Smooth muscle cell of the brain vasculature (primary cell): Measurements from ENCODE around the gene CDC42.
"Not testable (repeated sequence)": the region's sequence is repeated elsewhere in the genome, so short reads cannot be mapped to it uniquely, and the experiment has no call there.

Experiments used
- DNase-seq: peaks from one replicate; pipeline ENCODE4 v3.0.0-alpha.2; 2012; ENCODE audit warnings: low read depth, low spot score

The CDC42 gene

DNA sequence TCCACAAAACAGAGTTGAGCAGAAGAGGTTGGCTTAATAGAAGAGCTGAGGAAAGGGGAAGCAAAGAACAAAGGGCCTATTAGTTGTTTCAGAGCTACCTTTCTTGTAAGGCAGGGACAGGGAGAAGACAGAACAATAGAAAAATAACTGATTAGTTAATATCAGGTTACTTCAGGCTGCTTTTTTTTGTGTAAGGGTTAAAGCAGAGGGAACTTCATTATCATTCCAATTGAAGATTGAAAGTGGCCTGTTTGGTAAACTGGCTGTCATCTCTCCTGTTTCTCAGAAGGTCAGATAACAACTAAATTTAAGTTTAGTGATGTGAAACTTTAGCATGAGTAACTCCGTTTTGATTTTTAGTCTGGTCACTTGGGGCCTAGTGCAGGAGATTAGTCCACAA, 22.3 kb downstream of the CDC42 start:
- no peak for DNase-seq

DNA sequence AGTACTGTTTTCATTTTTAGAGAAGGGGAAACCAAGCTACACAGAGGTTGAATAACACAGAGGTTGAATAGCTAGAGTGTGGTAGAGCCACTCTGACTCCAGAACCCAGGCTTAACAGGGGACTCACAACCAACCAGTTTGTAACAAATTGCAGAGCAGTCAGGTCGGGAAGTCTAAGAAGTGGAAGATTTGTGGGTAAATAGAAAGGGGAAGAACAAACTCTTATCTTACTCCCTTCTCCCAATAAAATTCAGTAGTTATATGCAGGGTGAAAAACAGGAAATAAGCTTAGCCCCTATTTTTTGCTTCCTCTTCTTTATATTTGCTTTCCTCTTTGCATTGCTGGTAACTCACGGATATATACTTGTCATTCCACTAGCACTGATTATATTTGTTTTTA, 23.2 kb downstream of the CDC42 start:
- DNase-seq: no peak

DNA sequence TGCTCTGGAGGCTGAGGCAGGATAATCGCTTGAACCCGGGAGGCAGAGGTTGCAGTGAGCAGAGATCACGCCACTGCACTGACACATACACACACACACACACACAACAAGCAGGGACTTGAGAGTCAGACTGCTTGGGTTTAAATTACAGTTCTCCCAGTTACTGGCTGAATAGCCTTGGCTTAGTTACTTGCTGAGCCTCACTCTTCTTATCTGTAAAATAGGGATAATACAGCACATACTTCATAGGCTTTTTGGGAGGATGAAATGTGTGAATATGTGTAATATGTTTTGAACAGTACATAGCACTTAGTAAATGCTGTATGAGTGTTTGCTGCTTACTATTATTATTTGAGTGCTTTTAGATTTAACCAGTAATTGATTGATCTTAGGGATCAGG, 23.8 kb downstream of the CDC42 start:
- DNase-seq: no peak

DNA sequence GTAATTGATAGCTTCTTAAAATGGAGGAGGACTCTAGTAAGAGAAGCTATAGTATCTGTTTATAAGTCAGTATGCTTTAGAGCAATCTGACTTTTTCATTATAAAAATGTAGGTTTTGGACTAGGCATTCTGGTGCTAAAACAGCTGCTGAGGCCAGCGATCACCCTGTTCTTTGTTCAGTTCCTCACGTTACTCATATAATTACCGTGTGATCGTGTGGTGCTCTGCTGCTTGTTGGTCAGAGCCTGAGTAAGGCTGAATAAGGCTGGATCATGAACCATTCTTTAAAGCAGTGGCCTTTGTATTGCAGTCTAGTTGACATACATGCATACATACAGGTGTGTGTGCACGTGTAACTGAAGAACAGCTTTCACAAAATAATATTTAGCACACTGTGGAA, 25.2 kb downstream of the CDC42 start:
- no peak for DNase-seq

DNA sequence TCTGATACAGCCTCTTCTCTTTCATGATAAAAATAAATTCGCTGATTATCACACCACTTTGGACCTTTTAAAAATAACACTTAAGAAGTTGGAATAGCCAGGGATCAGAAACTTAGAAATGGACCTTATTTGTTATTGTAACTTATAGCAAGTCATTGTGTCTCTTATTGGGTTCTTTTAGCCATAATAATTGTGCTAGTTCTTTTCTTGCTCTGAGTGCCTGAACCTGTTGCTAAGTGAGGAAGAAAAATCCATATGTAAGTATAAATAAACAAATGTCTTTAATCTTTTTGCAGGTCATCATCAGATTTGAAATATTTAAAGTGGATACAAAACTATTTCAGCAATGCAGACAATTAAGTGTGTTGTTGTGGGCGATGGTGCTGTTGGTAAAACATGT, 25.6 kb downstream of the CDC42 start:
- DNase-seq: no peak

DNA sequence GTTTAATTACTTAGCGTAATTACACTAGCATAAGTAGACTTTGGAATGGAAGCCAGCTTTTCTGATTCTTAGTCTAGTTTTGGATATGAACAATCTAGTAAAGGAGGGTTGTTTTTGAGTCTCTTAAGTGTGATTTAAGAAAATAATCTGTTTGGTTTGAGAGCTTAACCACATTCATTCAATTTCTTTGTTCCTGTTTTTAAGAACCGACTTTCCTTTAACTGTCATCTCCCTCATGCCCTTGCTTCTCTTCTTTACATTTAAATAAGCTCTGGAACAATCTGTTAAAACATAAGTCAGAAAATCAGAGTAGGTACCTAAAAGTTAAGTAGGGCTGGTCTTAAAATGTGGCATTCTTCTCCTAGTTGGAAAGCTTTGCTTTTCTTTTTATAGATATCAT, 27.7 kb downstream of the CDC42 start:
- no peak for DNase-seq

DNA sequence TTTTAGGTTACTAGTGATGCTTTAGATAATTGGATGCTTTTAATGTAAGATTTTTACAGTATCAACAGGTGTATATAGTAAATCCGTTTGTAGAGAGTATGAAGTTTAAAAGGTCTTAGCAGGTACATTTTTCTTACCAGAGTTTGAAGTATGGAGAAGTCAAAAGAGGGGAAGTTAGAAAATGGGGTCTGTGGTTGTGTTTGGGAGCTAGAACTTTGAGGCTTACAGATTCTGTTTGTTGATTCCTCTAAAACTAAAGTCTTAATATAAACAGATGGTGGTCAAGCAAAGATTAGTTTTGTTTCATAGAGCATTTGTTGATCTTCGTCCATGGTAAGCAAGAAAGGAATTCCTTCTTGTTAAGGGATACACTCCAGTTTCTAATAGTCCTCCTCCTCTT, 35.8 kb downstream of the CDC42 start:
- no peak for DNase-seq

DNA sequence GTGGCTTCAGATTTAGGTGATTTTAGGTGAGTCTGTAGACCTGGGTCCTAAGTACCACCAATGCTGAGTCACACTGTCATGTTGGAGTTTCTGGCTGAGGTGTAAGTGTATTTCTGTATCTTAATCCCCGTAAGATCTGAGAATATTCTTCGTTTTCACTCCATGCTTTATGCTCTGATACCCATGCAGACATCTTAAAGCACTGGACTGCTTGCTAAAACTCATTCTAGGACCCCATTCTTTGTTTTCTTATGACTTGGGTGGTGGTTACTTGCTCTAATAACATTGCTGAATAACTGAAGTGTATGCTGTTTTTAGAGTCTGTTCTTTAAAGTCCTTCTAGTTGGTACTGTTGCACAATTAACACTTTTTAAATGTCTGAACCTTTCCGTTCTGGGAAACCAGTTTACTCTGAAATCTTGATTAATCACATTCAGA, 36.6 kb downstream of the CDC42 start:
- DNase-seq: no peak

DNA sequence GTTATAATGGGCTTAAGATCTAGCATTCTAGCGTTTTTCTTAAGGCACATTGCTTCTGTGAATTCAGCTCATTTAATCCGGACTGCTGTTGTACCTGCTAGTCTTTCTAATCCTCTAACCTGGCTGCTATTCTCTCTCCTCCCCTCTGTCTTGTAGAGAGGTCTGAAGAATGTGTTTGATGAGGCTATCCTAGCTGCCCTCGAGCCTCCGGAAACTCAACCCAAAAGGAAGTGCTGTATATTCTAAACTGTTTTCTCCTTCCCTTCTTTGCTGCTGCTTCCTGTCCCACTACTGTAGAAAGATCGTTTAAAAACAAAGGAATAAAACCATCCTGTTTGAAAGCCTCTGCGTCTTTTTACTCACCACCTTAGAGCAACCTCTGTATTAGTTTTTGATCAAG, 37.3 kb downstream of the CDC42 start:
- no peak for DNase-seq

DNA sequence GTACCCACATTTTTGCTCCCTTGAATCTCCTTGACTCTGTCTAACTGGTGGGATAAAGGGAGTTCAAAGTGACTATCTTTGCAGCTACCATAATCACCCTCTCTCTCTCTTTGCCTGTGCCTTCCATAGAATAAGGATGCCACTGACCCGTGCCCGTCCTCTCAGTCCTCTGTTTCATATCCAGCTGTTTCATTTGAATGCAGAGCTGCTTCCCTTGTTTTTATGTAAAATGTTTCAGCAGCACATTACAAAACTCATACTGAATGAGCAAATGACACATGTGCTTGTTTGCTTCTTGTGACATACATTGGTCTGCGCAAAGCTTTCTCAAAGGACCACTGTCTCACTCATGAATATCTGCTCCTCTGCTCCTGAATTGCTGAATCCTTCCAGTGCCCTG, 38.4 kb downstream of the CDC42 start:
- DNase-seq: no peak

DNA sequence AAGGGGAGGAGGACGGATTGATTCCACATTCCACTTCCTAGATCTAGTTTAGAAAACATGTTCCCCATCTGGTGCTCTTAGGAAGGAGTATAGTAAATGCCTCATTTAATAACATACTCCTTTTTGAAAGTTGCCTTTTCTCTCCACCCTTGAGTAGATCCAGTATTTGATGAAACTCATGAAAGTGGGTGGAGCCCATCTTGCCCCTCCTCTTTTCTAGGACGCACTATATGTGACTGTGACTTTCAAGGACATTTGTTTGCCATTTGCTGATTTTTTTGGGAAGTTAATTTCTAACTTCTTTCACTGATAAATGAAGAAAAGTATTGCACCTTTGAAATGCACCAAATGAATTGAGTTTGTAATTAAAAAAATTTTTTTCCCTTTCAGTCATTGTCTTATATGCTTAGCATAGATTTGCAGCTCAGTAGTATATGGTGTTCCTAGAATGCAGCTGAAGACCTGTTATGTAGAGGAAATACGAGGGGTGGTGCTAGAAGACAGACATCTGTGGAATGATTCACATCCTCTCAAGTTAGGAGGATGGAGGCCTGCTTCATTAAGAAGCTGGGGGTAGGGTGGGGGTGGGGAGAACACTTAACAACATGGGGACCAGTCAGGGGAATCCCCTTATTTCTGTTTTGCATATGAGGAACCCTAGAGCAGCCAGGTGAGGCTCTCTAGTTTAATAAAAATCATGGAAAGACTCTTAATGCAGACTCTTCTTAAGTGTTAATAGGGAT, 39.7 kb downstream of the CDC42 start:
- not testable (repeated sequence) for DNase-seq

DNA sequence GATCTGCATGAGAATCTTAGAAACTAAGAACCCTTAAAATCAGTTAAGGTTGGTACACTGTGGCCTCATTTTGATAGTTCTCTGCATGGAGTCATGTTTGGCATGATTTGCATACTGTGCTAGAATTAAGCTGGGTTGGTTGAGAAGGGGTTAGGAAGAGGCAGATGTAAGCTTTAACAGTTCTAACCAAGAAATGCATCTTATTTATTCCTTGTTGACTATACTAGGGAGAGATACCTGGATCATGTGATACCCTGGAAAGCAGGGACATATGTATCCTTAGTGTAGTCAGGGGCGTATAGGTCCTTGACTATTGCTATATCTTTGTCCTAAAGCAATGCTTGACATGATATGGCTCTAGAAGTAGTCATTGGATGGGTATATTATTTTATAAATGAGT, 41.0 kb downstream of the CDC42 start:
- DNase-seq: no peak

DNA sequence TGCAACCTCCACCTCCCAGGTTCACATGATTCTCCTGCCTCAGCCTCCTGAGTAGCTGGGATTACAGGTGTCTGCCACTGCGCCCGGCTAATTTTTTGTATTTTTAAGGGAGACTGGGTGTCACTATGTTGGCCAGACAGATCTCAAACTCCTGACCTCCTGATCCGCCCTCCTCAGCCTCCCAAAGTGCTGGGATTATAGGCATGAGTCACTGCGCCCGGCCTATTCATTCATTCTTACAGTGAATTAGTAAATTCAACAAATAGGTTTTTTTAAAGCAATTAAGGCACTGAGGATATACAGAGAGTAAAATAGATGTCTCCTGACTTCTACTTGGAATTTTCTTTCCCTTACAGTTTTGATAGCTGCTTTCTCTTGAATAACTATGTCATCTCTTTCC, 43.5 kb downstream of the CDC42 start:
- no peak for DNase-seq

DNA sequence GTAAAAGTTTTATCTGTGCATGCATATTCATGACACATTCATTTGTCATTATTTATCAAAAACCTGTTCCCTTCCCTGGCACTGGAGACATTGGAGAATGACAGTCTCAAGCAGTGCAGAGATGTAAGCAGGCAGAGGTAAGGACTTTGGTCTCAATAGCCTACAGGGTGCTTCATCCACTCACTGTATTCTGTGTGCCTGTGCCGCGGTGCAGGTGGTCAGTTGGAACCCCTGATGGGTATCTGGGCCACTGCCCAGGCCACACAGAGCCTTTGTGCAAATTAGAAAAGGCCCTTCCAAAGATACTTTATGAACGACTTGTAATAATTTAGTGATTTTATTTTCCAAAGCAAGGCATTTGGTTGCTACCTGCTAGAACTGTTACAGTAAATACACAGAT, 44.0 kb downstream of the CDC42 start:
- no peak for DNase-seq

DNA sequence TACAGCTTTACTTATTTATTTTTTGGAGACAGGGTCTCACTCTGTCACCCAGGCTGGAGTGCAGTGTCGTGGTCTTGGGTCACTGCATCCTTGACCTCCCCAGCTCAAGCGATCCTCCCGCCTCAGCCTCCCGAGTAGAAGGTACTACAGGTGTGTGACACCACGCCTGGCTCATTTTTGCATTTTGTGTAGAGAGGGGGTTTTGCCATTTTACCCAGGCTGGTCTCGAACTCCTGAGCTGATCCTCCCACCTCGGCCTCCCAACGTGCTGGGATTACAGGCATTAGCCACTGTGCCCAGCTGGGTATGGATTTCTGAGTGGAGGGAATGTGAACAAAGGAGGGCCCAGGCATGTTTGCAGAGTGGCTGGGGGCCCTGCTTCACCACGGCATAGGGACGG, 46.2 kb downstream of the CDC42 start:
- DNase-seq: no peak

DNA sequence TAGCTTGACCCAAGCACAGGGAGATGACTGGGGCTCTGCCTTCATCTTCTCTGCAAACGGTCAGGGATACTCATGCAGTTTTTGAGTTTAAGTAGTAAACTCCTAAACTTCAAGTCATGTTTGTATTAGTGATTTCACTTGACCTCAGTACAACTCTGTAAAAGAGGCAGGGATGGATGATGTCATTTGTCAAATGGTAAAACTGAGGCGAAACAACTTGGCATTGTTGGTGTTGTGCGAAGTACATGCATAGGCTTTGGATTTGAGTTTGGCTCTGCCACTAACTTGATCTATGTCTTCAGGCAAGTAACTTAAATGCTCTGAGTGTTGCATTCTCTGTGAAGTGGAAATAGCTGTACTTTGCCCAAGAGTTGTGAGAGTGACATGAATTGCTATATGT, 47.7 kb downstream of the CDC42 start:
- DNase-seq: no peak

DNA sequence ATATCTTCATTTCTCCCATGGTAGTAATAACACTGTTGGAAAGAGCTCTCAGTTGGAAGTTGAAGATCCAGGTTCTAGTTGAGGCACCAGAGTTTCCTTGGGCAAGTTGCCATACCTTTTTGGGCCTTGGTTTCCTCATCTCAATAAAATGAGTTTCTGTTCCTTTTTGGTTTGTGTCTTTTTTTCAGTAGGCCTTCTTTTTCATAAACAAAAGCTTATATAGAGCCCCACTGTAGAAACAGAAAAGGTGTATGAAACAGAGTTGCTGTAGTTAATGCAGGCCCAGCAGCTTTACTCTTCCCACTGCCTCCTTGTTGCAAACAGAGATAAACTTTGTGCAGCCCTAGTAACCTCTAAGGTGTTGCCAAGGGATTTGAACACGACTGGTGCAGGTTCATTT, 48.7 kb downstream of the CDC42 start:
- DNase-seq: no peak

DNA sequence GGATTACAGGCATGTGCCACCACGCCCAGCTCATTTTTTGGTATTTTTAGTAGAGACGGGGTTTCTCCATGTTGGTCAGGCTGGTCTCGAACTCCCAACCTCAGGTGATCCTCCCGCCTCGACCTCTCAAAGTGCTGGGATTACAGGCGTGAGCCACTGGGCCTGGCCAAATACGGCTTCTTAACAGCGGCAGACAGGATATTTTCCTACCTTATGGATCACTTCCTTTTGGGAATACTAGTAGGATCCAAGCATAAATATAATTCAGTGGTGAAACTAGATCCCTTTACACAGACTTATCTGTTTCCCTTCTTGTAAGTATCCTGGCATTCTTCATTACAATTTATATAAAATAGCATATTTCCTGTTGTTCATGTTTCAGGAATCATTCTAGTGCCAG, 49.5 kb downstream of the CDC42 start:
- DNase-seq: no peak

DNA sequence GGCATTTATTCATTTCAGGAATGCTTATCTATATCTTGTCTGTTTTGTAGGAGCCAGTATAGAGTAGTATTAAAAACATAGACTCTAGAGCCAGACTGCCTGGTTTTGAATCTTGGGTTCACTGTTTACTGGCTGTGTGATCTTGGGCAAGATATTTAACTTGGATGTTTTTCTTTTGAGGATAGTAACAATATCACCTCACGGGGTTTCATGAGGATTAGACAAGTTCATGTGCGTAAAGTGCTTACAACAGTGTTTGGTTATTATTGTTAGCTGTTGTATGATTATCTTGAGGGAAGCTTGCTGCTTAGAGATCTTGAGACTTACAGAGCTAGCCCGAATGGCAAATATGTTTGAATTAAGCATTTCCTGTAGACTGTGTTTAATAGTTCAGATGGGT, 50.2 kb downstream of the CDC42 start:
- no peak for DNase-seq

DNA sequence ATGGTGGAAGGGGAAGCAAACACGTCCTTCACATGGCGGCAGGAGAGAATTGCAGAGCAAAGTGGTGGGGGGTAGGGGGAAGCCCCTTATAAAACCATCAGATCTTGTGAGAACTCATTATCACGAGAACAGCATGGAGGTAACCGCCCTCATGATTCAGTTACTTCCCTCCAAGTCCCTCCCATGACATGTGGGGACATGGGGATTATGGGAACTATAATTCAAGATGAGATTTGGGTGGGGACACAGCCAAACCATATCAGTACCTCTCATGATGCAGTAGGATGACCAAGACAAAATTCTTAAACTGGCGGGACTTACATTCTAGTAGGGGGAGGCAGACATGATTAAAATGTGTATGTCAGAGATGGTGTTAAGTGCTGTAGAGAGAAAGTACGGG, 51.6 kb downstream of the CDC42 start:
- DNase-seq: no peak

DNA sequence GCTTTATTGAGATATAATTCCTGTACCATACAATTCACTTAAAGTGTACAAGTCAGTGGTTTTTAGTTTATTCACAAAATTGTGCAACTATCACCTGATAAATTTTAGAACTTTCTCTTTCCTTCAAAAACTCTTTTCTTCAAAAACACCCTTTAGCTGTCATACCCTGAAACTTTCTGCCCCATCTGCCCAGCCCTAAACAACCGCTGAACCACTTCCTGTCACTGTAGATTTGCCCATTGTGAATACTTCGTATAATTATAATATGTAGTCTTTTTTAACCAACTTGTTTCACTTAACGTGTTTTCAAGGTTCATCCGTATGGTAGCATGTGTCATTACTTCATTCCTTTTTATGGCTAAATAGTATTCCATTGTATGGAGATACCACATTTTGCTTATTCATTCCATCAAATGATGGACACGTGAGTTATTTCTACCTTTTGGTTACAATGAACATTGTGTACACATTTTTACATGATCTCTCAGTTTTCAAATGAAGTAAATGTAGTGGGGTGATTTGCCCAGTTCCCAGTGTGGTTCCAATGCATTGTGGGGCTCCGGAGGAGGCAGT, 52.4 kb downstream of the CDC42 start:
- DNase-seq: no peak

DNA sequence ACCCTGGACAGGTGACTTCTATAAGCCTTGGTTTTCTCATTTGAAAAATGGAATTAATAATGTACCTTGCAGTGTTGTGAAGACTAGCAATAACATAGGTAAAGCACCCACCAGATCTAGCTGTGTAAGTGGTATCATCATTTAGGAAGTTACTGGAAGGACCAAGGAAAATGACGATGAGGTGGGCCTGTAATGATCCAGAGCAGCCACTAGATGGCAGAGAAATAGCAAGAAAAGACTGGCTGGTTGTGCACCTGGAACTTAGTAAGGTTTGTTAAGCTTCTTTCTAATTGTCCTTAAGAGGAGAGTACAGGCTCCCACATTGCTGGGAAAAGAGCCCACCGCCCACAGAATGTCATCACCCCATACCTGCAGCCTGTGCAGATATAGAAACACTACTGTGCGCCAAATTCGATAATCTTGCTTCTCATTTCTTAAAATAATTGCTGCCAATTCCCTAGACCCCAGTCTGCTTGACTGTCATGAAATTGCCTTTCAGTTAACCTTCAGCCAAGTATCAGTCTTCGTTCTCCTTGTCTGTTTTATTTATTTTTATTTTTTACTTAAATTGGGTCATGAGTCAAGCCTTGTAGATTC, 53.2 kb downstream of the CDC42 start:
- DNase-seq: no peak

DNA sequence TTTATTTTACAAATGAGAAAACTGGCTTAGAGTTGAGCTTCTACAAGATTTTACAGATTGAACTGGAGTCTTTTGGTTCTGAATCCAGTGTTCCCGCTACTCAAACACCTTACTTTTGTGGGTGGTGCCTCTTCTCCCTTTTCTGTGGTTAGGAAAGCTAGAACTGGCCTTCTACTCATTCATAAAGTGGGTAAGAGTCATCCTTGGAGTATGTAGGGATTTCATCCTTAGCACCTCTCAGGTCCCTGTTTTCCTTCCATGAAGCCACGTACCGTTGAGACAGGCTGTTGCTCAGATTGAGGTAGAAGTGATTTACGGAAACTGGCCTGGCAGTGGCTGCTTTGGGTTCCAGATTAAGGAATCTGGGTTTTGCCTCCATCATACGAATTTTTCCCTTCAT, 54.6 kb downstream of the CDC42 start:
- DNase-seq: no peak
